ENCODE results near the gene SHISA8. TPM values are rescaled to one million over a fixed set of nuclear protein-coding genes. Genes with fewer than 3 reads are reported as not detected.
A peak's percentile ranks its signal among the peaks of the same experiment; 100 is the strongest.

The SHISA8 gene
- total RNA-seq, 1 experiment from 2014 or later, result 2.4 TPM

GRCh38 chr22:41948142-41948541 lies 33.3 kb upstream of the SHISA8 start:
- H3K27ac Mint-ChIP-seq, result no peak overlapping the region
- peaks cover 23% of the 10 kb centered on the region for H3K36me3 Mint-ChIP-seq
- no peak for DNase-seq (ENCODE audit: low spot score)
- peaks cover 47% of the 10 kb centered on the region for H3K4me1 Mint-ChIP-seq
- no peaks in the 10 kb centered on the region for H3K9me3 Mint-ChIP-seq
- TF ChIP-seq JAZF1 (CRISPR knock-in tag; IDR thresholded peaks at IDR 0.05) (no peak), USF2 (CRISPR knock-in tag; IDR thresholded peaks at IDR 0.05) (no peak), EMX1 (CRISPR knock-in tag; IDR thresholded peaks at IDR 0.05) (no peak), ZBTB21 (CRISPR knock-in tag; IDR thresholded peaks at IDR 0.05; ENCODE audit: borderline replicate concordance) (no peak), ZNF219 (CRISPR knock-in tag; IDR thresholded peaks at IDR 0.05; ENCODE audit: borderline replicate concordance) (no peak)
- no peak overlapping the region; the same call in 1 of the 2 replicates for H3K4me3 Mint-ChIP-seq
- ChIA-PET POLR2A (interaction anchor here (0.6 kb wide), 1 partner anchor 164 kb away, joined by 3 read pairs; no protein-coding TSS in a partner anchor), CTCF (interaction anchor here (0.7 to 2.8 kb wide), 4 partner anchors 10 to 169 kb away, joined by 3 to 35 read pairs (median 5); no protein-coding TSS in a partner anchor)
- no peak for ATAC-seq
- peaks cover 4% of the 10 kb centered on the region; the same call in 1 of the 2 replicates for H3K27me3 Mint-ChIP-seq (ENCODE audit: low read depth)

GRCh38 chr22:41947424-41948080 lies 32.7 kb upstream of the SHISA8 start:
- Mint-ChIP-seq H3K36me3 (peaks cover 28% of the 10 kb centered on the region), H3K4me3 (peak overlapping the region; percentile 73), H3K4me1 (peaks cover 47% of the 10 kb centered on the region), H3K27ac (no peak overlapping the region), H3K9me3 (no peaks in the 10 kb centered on the region), H3K27me3 (ENCODE audit: low read depth) (peaks cover 4% of the 10 kb centered on the region; the same call in 1 of the 2 replicates)
- ATAC-seq, result no peak
- ChIA-PET POLR2A (interaction anchor here (0.6 to 1.2 kb wide), 5 partner anchors 15 to 250 kb away, joined by 3 to 6 read pairs (median 3); no protein-coding TSS in a partner anchor), CTCF (interaction anchor here (0.7 to 2.8 kb wide), 20 partner anchors 10 to 496 kb away, joined by 3 to 35 read pairs (median 8); partner anchors contain the start of genes NDUFA6, SREBF2 and TNFRSF13C)
- DNase-seq (ENCODE audit: low spot score), result no peak
- peak; percentile 87; the same call in 1 of the 2 replicates for TF ChIP-seq ZNF121 (CRISPR knock-in tag; IDR thresholded peaks at IDR 0.05)
- no peak for TF ChIP-seq RELA (CRISPR knock-in tag; IDR thresholded peaks at IDR 0.05; ENCODE audit: borderline replicate concordance)

- Mint-ChIP-seq H3K27me3 (ENCODE audit: low read depth) (peaks cover 4% of the 10 kb centered on the region; the same call in 1 of the 2 replicates), H3K9me3 (no peaks in the 10 kb centered on the region), H3K4me1 (peaks cover 46% of the 10 kb centered on the region), H3K27ac (peak within 1 kb of the TSS; percentile 49; the same call in 1 of the 2 replicates), H3K36me3 (peaks cover 32% of the 10 kb centered on the region), H3K4me3 (peak within 1 kb of the TSS; percentile 73)
- ChIA-PET POLR2A (interaction anchor here (0.7 to 1.2 kb wide), 11 partner anchors 11 to 249 kb away, joined by 3 to 6 read pairs (median 3); partner anchors contain the start of genes CCDC134 and NDUFA6), CTCF (interaction anchor here (0.7 to 2.8 kb wide), 24 partner anchors 9 to 497 kb away, joined by 3 to 35 read pairs (median 8); partner anchors contain the start of genes CCDC134, MEI1, NDUFA6 and SREBF2)
- ATAC-seq, result peak; percentile 93
- DNase-seq (ENCODE audit: low spot score), result peak; percentile 95
- TF ChIP-seq GABPB1 (CRISPR knock-in tag; IDR thresholded peaks at IDR 0.05) (no peak), SP1 (CRISPR knock-in tag; conservative IDR thresholded peaks at IDR 0.05) (peak; percentile 83; the same call in 1 of the 2 replicates), CREM (CRISPR knock-in tag; IDR thresholded peaks at IDR 0.05) (no peak), MLX (CRISPR knock-in tag; IDR thresholded peaks at IDR 0.05) (no peak), ZNF416 (CRISPR knock-in tag; IDR thresholded peaks at IDR 0.05) (no peak), TEAD1 (CRISPR knock-in tag; IDR thresholded peaks at IDR 0.05) (peak; percentile 58; the same call in 1 of the 2 replicates), PRDM15 (CRISPR knock-in tag; IDR thresholded peaks at IDR 0.05) (peak; percentile 55), ZNF232 (CRISPR knock-in tag; IDR thresholded peaks at IDR 0.05) (peak; percentile 88), IRF1 (CRISPR knock-in tag; IDR thresholded peaks at IDR 0.05) (peak; percentile 84; the same call in 1 of the 2 replicates), CDX4 (CRISPR knock-in tag; IDR thresholded peaks at IDR 0.05; ENCODE audit: borderline replicate concordance) (no peak), TP53 (CRISPR knock-in tag; IDR thresholded peaks at IDR 0.05) (no peak; the same call in 1 of the 2 replicates), EMX1 (CRISPR knock-in tag; IDR thresholded peaks at IDR 0.05) (no peak), ZNF281 (CRISPR knock-in tag; IDR thresholded peaks at IDR 0.05) (peak; percentile 22; the same call in 1 of the 2 replicates)
Observed at GRCh38 chr22:41946629-41947423, 32.0 kb upstream of the SHISA8 start, which contains the start of gene CENPM. Gene CENPM (minus strand): TSS chr22:41947152. CDS start chr22:41947076, 76 bp downstream.

Measured in WTC11 (cell line).